ENCODE results near the gene SFXN1. TPM values are rescaled to one million over a fixed set of nuclear protein-coding genes. Genes with fewer than 3 reads are reported as not detected.
"Not testable (repeated sequence)": the region's sequence is repeated elsewhere in the genome, so short reads cannot be mapped to it uniquely, and the experiment has no call there.

SFXN1 gene
- total and polyA plus RNA-seq, 7 donors = 8.6 to 25.0 (median 16.3) TPM

- TF ChIP-seq CTCF (IDR thresholded peaks at IDR 0.05) = no peak
- ATAC-seq = no peak
- 18 to 41% (median 30%) methylated on average over 2 of the region's 2 CpGs for WGBS, 3 donors
- Histone ChIP-seq H3K27ac (no peak overlapping the region), H3K4me1 (peaks cover 3% of the 10 kb centered on the region), H3K36me3 (ENCODE audit: insufficient read depth in 1 of 2, low read depth in 1 of 2) (no peaks in the 10 kb centered on the region), H3K4me3 (no peak overlapping the region), H3K27me3 (ENCODE audit: insufficient read depth in 3 of 3, low read length in 2 of 3) (peaks cover 0 to 66% (median 2%) of the 10 kb centered on the region in 3 donors), H3K9me3 (no peaks in the 10 kb centered on the region)
- intact Hi-C loops (cut with DNase I) = loop anchor here in 1 of 2 donors (5.0 kb wide), 1 partner anchor 495 kb away; no protein-coding TSS in a partner anchor
- DNase-seq = no peak
Measured at GRCh38 chr5:175447571-175447970, 30.8 kb upstream of the SFXN1 start.

- Histone ChIP-seq H3K27ac (no peak overlapping the region), H3K4me1 (peaks cover 3% of the 10 kb centered on the region), H3K27me3 (ENCODE audit: insufficient read depth in 3 of 3, low read length in 2 of 3) (peaks cover under 1 to 67% (median 7%) of the 10 kb centered on the region in 3 donors), H3K36me3 (ENCODE audit: insufficient read depth in 1 of 2, low read depth in 1 of 2) (no peaks in the 10 kb centered on the region), H3K9me3 (no peaks in the 10 kb centered on the region), H3K4me3 (no peak overlapping the region)
- no peak for ATAC-seq
- DNase-seq = no peak
- WGBS, 3 donors = 42 to 62% (median 58%) methylated on average over 3 of the region's 3 CpGs
- intact Hi-C loops (cut with DNase I) = loop anchor here in 1 of 2 donors (5.0 kb wide), 1 partner anchor 496 kb away; no protein-coding TSS in a partner anchor
- no peak for TF ChIP-seq CTCF (IDR thresholded peaks at IDR 0.05)
Measured at GRCh38 chr5:175448276-175448675, 30.1 kb upstream of the SFXN1 start.

GRCh38 chr5:175452166-175452565, 26.2 kb upstream of the SFXN1 start:
- ATAC-seq (no peak), DNase-seq (no peak)
- no peaks in the 10 kb centered on the region for H3K36me3 ChIP-seq (ENCODE audit: insufficient read depth in 1 of 2, low read depth in 1 of 2)
- H3K4me3 ChIP-seq = no peak overlapping the region
- H3K4me1 ChIP-seq = no peaks in the 10 kb centered on the region
- no peak for TF ChIP-seq CTCF (IDR thresholded peaks at IDR 0.05)
- intact Hi-C loops (cut with DNase I) = no loop called here
- WGBS, 3 donors = 61 to 77% (median 74%) methylated on average over 2 of the region's 2 CpGs
- no peaks in the 10 kb centered on the region for H3K9me3 ChIP-seq
- H3K27ac ChIP-seq = no peak overlapping the region
- H3K27me3 ChIP-seq (ENCODE audit: insufficient read depth in 3 of 3, low read length in 2 of 3) = peaks cover 0 to 50% (median 7%) of the 10 kb centered on the region in 3 donors

GRCh38 chr5:175454338-175454737, 24.0 kb upstream of the SFXN1 start:
- intact Hi-C loops (cut with DNase I); H3K27ac ChIP-seq; H3K4me3 ChIP-seq; ATAC-seq; H3K4me1 ChIP-seq; H3K36me3 ChIP-seq (ENCODE audit: insufficient read depth in 1 of 2, low read depth in 1 of 2); H3K9me3 ChIP-seq; DNase-seq: not testable (repeated sequence)
- 84 to 90% (median 89%) methylated on average over 5 of the region's 5 CpGs for WGBS, 3 donors
- peaks cover 0 to 38% (median 7%) of the 10 kb centered on the region in 3 donors for H3K27me3 ChIP-seq (ENCODE audit: insufficient read depth in 3 of 3, low read length in 2 of 3)

GRCh38 chr5:175456105-175456742, 22.1 kb upstream of the SFXN1 start:
- H3K27me3 ChIP-seq (ENCODE audit: insufficient read depth in 3 of 3, low read length in 2 of 3) = peaks cover 0 to 31% (median 7%) of the 10 kb centered on the region in 3 donors

More at GRCh38 chr5:175456105-175456742, 22.1 kb upstream of the SFXN1 start:
- Histone ChIP-seq H3K4me3 (no peak overlapping the region), H3K36me3 (ENCODE audit: insufficient read depth in 1 of 2, low read depth in 1 of 2) (no peaks in the 10 kb centered on the region), H3K9me3 (no peaks in the 10 kb centered on the region), H3K4me1 (no peaks in the 10 kb centered on the region), H3K27ac (no peak overlapping the region)
- DNase-seq = no peak
- no peak for TF ChIP-seq CTCF (IDR thresholded peaks at IDR 0.05)
- no peak for ATAC-seq
- intact Hi-C loops (cut with DNase I) = no loop called here
- 79 to 85% (median 82%) methylated on average over 11 of the region's 11 CpGs for WGBS, 3 donors

Measured in psoas muscle (tissue), 8 donors.